Effector memory CD4-positive, alpha-beta T cell (primary cell): Measurements from ENCODE around the gene PAX7.

Experiments
- DNase-seq, 3 donors: peaks; one replicate each; pipeline ENCODE4 v3.0.0-alpha.2; 2020
- H3K27ac ChIP-seq: 2 replicates; pipeline ENCODE4 v1.7.0; 2013; ENCODE audit warnings: mild to moderate bottlenecking, low read length, moderate library complexity; ENCODE audit not compliant: insufficient read depth, poor library complexity, severe bottlenecking
- H3K27me3 ChIP-seq: replicated peaks from 2 replicates; pipeline ENCODE4 v1.7.0; 2013; ENCODE audit warnings: mild to moderate bottlenecking, low read length; ENCODE audit not compliant: insufficient read depth, control insufficient read depth, poor library complexity, severe bottlenecking
- H3K36me3 ChIP-seq: 2 replicates; pipeline ENCODE4 v1.7.0; 2013; ENCODE audit warnings: mild to moderate bottlenecking, low read length, moderate library complexity; ENCODE audit not compliant: control insufficient read depth, insufficient read depth
- H3K4me1 ChIP-seq: 2 replicates; pipeline ENCODE4 v1.7.0; 2013; ENCODE audit warnings: low read length, mild to moderate bottlenecking; ENCODE audit not compliant: control insufficient read depth, insufficient read depth, poor library complexity, severe bottlenecking
- H3K4me3 ChIP-seq: 2 replicates; pipeline ENCODE4 v1.7.0; 2013; ENCODE audit warnings: low read length, low read depth, mild to moderate bottlenecking; ENCODE audit not compliant: insufficient read depth, poor library complexity, severe bottlenecking
- H3K9me3 ChIP-seq: 2 replicates; pipeline ENCODE4 v1.7.0; 2013; ENCODE audit warnings: mild to moderate bottlenecking, low read length, moderate library complexity; ENCODE audit not compliant: control insufficient read depth

Gene PAX7

GRCh38 chr1:18796950-18797349, 166.3 kb downstream of the PAX7 start:
- no peak for DNase-seq
- Histone ChIP-seq H3K4me1 (no peaks in the 10 kb centered on the region), H3K27me3 (no peaks in the 10 kb centered on the region), H3K36me3 (no peaks in the 10 kb centered on the region), H3K4me3 (no peak overlapping the region), H3K27ac (no peak overlapping the region), H3K9me3 (no peaks in the 10 kb centered on the region)
